ENCODE measurements around the gene FLT1.

Gene FLT1

GRCh38 chr13:28494778-28495537 is at the start of gene FLT1:
TSS of gene FLT1 (minus strand) at chr13:28495128. CDS start at chr13:28494843, 285 bp downstream.
- peak; percentile 33 for DNase-seq

GRCh38 chr13:28544026-28544425 is 49.1 kb upstream of the FLT1 start:
- no peak for DNase-seq

GRCh38 chr13:28542804-28543203 is 47.9 kb upstream of the FLT1 start:
- no peak for DNase-seq

- no peak for DNase-seq
Measured at GRCh38 chr13:28541966-28542365, 47.0 kb upstream of the FLT1 start.

GRCh38 chr13:28540612-28541011 is 45.7 kb upstream of the FLT1 start:
- peak; percentile 50 for DNase-seq

- peak; percentile 38 for DNase-seq
Measured at GRCh38 chr13:28539625-28540286, 44.8 kb upstream of the FLT1 start.

- DNase-seq, result no peak
Measured at GRCh38 chr13:28538932-28539331, 44.0 kb upstream of the FLT1 start.

- no peak for DNase-seq
Measured at GRCh38 chr13:28537171-28537570, 42.2 kb upstream of the FLT1 start.

- no peak for DNase-seq
Measured at GRCh38 chr13:28536371-28536770, 41.4 kb upstream of the FLT1 start.

GRCh38 chr13:28535734-28536133 is 40.8 kb upstream of the FLT1 start:
- DNase-seq, result no peak

GRCh38 chr13:28534801-28535200 is 39.9 kb upstream of the FLT1 start:
- no peak for DNase-seq

GRCh38 chr13:28534210-28534609 is 39.3 kb upstream of the FLT1 start:
- peak; percentile 34 for DNase-seq

GRCh38 chr13:28533441-28534166 is 38.7 kb upstream of the FLT1 start:
- no peak for DNase-seq

- no peak for DNase-seq
Measured at GRCh38 chr13:28533125-28533436, 38.2 kb upstream of the FLT1 start.

- no peak for DNase-seq
Measured at GRCh38 chr13:28532388-28533124, 37.6 kb upstream of the FLT1 start.

- DNase-seq, result no peak
Measured at GRCh38 chr13:28531845-28532387, 37.0 kb upstream of the FLT1 start.

GRCh38 chr13:28531077-28531844 is 36.3 kb upstream of the FLT1 start:
- no peak for DNase-seq

GRCh38 chr13:28530729-28531076 is 35.8 kb upstream of the FLT1 start:
- no peak for DNase-seq

GRCh38 chr13:28529836-28530235 is 34.9 kb upstream of the FLT1 start:
- DNase-seq, result no peak

- no peak for DNase-seq
Measured at GRCh38 chr13:28528848-28529247, 33.9 kb upstream of the FLT1 start.

GRCh38 chr13:28528388-28528787 is 33.5 kb upstream of the FLT1 start:
- no peak for DNase-seq

GRCh38 chr13:28527629-28528028 is 32.7 kb upstream of the FLT1 start:
- no peak for DNase-seq
